Colonic mucosa (tissue), 4 donors: ENCODE measurements around the gene SAT2. TPM values are rescaled to one million over a fixed set of nuclear protein-coding genes. Genes with fewer than 3 reads are reported as not detected.

Experiments
- DNase-seq: peaks from one replicate; pipeline ENCODE4 v3.0.0-alpha.2; 2020
- H3K27ac ChIP-seq: fragments of 200-600 bp; one replicate; pipeline ENCODE4 v1.8.0; 2021
- H3K27me3 ChIP-seq: fragments of 200-600 bp; one replicate; pipeline ENCODE4 v1.8.0; 2021
- H3K36me3 ChIP-seq: fragments of 200-600 bp; one replicate; pipeline ENCODE4 v1.8.0; 2021
- H3K4me1 ChIP-seq: fragments of 200-600 bp; one replicate; pipeline ENCODE4 v1.8.0; 2021; ENCODE audit warnings: mild to moderate bottlenecking
- H3K4me3 ChIP-seq: fragments of 200-600 bp; one replicate; pipeline ENCODE4 v1.8.0; 2021
- H3K9ac ChIP-seq, 2 donors: one replicate each; pipeline ENCODE4 v1.7.0; 2013; ENCODE audit warnings: control low read depth in 2 of 2, low read depth in 2 of 2, low read length in 2 of 2
- H3K9me3 ChIP-seq: fragments of 200-600 bp; one replicate; pipeline ENCODE4 v1.8.0; 2021
- CTCF ChIP-seq: fragments of 200-600 bp; IDR thresholded peaks from one replicate; pipeline ENCODE4 v1.8.0; 2022; ENCODE audit warnings: antibody characterized with exemption, mild to moderate bottlenecking
- intact Hi-C: fragments of 100-400 bp; cut with DNase I; formaldehyde crosslinking; loops from one replicate; pipeline ENCODE4 v1.14.1; 2022
- total RNA-seq, 2 donors: library from RNA; stranded (reverse); fragmentation: NEBNext Ultra II Directional in 1 of 2; extraction: Animal tissue kit (Norgen Biotek cat#: 25700) in 1 of 2; gene quantifications; one replicate each; pipeline ENCODE4 v1.2.1, GENCODE V29; 2021
- donor health status: healthy.
- donor health status: DM: no; HTN: no; CAD: no.
- donor health status: DM: no; HTN: no; CAD: no.

Gene SAT2
- total RNA-seq, 2 donors from 2014 or later: 55.3 to 77.3 TPM

GRCh38 chr17:7652388-7653356 is 25.1 kb upstream of the SAT2 start:
- Histone ChIP-seq H3K9me3 (no peaks in the 10 kb centered on the region), H3K27ac (no peak overlapping the region), H3K9ac (no peak overlapping the region), H3K4me1 (no peaks in the 10 kb centered on the region), H3K4me3 (no peak overlapping the region), H3K27me3 (peaks cover 21% of the 10 kb centered on the region), H3K36me3 (no peaks in the 10 kb centered on the region)
- DNase-seq: no peak
- TF ChIP-seq CTCF: no peak
- intact Hi-C loops: no loop called here

- H3K4me1 ChIP-seq: no peaks in the 10 kb centered on the region
- H3K27ac ChIP-seq: no peak overlapping the region
- peaks cover 21% of the 10 kb centered on the region for H3K27me3 ChIP-seq
- H3K36me3 ChIP-seq: no peaks in the 10 kb centered on the region
- TF ChIP-seq CTCF: no peak
- no peak for DNase-seq
- H3K4me3 ChIP-seq: peak overlapping the region; percentile 39
- no peaks in the 10 kb centered on the region for H3K9me3 ChIP-seq
- peak overlapping the region in 1 of 2 donors; percentile 18 for H3K9ac ChIP-seq
- intact Hi-C loops: no loop called here
Measured at GRCh38 chr17:7651665-7652387, 24.2 kb upstream of the SAT2 start.

GRCh38 chr17:7651097-7651664 is 23.6 kb upstream of the SAT2 start:
- peak overlapping the region in 1 of 2 donors; percentile 18 for H3K9ac ChIP-seq
- H3K4me1 ChIP-seq: no peaks in the 10 kb centered on the region
- peaks cover 21% of the 10 kb centered on the region for H3K27me3 ChIP-seq
- TF ChIP-seq CTCF: no peak
- H3K27ac ChIP-seq: no peak overlapping the region
- no peak for DNase-seq
- H3K4me3 ChIP-seq: peak overlapping the region; percentile 39
- no peaks in the 10 kb centered on the region for H3K9me3 ChIP-seq
- no peaks in the 10 kb centered on the region for H3K36me3 ChIP-seq
- intact Hi-C loops: no loop called here

- peak within 1 kb of the TSS in 1 of 2 donors; percentile 18 for H3K9ac ChIP-seq
- intact Hi-C loops: no loop called here
- H3K36me3 ChIP-seq: no peaks in the 10 kb centered on the region
- no peak within 1 kb of the TSS for H3K27ac ChIP-seq
- DNase-seq: peak; percentile 70
- H3K27me3 ChIP-seq: peaks cover 21% of the 10 kb centered on the region
- H3K9me3 ChIP-seq: no peaks in the 10 kb centered on the region
- no peaks in the 10 kb centered on the region for H3K4me1 ChIP-seq
- H3K4me3 ChIP-seq: peak within 1 kb of the TSS; percentile 39
- no peak for TF ChIP-seq CTCF
Measured at GRCh38 chr17:7650509-7651096, 23.0 kb upstream of the SAT2 start, which contains the start of gene ATP1B2. TSS of gene ATP1B2 (plus strand) at chr17:7650926. CDS start at chr17:7651519, 593 bp downstream.

- no peak for TF ChIP-seq CTCF
- Histone ChIP-seq H3K36me3 (no peaks in the 10 kb centered on the region), H3K9ac (no peak overlapping the region), H3K4me3 (no peak overlapping the region), H3K27ac (no peak overlapping the region), H3K4me1 (no peaks in the 10 kb centered on the region), H3K9me3 (no peaks in the 10 kb centered on the region), H3K27me3 (peaks cover 21% of the 10 kb centered on the region)
- intact Hi-C loops: no loop called here
- DNase-seq: no peak
Measured at GRCh38 chr17:7647018-7647417, 19.4 kb upstream of the SAT2 start.
